ENCODE measurements around the gene RBPJ. TPM values are rescaled to one million over a fixed set of nuclear protein-coding genes. Genes with fewer than 3 reads are reported as not detected.

Gene RBPJ
- total RNA-seq, 6 experiments from 2014 or later: 60.9 to 71.7 (median 69.0) TPM

DNA sequence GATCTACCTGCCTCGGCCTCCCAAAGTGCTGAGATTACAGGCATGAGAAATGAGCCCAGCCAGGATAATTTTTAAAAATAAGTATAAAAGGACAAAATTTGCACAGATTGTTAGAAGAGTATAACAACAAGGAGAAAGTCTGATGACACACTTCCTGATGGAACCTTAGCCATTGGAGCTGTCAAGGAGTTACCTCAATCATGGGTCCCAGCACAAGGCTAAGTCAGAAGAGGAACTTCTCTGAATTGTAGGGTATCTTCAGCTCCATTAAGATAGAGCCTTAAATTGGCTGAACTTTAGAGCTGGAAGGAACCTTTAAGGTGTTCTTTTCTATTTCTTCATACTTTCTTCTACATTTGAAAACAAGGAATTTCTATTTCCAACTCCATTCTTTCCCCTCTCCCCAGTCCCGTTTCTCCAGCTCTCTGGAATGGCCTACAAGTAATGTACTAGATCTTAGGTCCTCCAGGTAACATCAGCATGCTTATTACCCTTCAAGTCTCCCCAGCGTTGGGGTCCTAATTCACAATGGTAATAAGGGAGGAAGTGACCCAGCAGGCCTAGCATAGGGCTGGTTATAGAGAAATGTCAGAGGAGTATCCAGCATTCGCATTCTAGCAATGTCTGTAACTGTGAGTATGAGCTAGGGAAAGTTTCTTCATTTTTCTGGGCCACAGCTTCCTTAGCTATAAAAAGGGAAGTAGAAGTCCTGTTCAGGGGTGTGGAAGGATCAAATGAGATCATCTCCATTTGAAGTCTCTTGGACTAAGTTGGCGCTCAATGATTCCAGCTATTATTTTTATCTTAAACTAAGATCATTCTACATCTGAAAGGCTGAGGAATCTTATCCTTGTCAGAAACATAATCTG lies 18.5 kb upstream of the RBPJ start:
- TF ChIP-seq, protein P1, sequence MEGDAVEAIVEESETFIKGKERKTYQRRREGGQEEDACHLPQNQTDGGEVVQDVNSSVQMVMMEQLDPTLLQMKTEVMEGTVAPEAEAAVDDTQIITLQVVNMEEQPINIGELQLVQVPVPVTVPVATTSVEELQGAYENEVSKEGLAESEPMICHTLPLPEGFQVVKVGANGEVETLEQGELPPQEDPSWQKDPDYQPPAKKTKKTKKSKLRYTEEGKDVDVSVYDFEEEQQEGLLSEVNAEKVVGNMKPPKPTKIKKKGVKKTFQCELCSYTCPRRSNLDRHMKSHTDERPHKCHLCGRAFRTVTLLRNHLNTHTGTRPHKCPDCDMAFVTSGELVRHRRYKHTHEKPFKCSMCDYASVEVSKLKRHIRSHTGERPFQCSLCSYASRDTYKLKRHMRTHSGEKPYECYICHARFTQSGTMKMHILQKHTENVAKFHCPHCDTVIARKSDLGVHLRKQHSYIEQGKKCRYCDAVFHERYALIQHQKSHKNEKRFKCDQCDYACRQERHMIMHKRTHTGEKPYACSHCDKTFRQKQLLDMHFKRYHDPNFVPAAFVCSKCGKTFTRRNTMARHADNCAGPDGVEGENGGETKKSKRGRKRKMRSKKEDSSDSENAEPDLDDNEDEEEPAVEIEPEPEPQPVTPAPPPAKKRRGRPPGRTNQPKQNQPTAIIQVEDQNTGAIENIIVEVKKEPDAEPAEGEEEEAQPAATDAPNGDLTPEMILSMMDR (IDR thresholded peaks at IDR 0.05): no peak
- peaks cover 34% of the 10 kb centered on the region for H3K4me1 Mint-ChIP-seq (ENCODE audit: low read depth)
- H3K27me3 Mint-ChIP-seq (ENCODE audit: insufficient read depth): no peaks in the 10 kb centered on the region
- DNase-seq: no peak
- no peak overlapping the region for H3K4me3 Mint-ChIP-seq
- H3K9me3 Mint-ChIP-seq: no peaks in the 10 kb centered on the region
- H3K36me3 Mint-ChIP-seq (ENCODE audit: low read depth): no peaks in the 10 kb centered on the region
- no peak overlapping the region for H3K27ac Mint-ChIP-seq

DNA sequence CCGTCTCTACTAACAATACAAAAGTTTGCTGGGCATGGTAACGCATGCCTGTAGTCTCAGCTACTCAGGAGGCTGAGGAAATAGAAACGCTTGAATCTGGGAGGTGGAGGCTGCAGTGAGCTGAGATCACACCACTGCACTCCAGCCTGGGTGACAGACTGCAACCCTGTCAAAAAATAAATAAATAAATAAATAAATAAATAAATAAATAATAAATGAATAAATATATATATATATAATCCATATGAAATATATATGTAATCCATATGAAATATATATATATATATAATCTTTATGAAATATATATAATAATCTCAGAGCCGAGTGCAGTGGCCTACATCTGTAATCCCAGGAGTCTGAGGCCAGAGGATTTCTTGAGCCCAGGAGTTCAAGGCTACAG lies 17.8 kb upstream of the RBPJ start:
- no peaks in the 10 kb centered on the region for H3K36me3 Mint-ChIP-seq (ENCODE audit: low read depth)
- H3K27ac Mint-ChIP-seq: no peak overlapping the region
- H3K4me3 Mint-ChIP-seq: no peak overlapping the region
- DNase-seq: no peak
- H3K9me3 Mint-ChIP-seq: no peaks in the 10 kb centered on the region
- TF ChIP-seq, protein P1 (IDR thresholded peaks at IDR 0.05): no peak
- H3K4me1 Mint-ChIP-seq (ENCODE audit: low read depth): peaks cover 27% of the 10 kb centered on the region
- no peaks in the 10 kb centered on the region for H3K27me3 Mint-ChIP-seq (ENCODE audit: insufficient read depth)

DNA sequence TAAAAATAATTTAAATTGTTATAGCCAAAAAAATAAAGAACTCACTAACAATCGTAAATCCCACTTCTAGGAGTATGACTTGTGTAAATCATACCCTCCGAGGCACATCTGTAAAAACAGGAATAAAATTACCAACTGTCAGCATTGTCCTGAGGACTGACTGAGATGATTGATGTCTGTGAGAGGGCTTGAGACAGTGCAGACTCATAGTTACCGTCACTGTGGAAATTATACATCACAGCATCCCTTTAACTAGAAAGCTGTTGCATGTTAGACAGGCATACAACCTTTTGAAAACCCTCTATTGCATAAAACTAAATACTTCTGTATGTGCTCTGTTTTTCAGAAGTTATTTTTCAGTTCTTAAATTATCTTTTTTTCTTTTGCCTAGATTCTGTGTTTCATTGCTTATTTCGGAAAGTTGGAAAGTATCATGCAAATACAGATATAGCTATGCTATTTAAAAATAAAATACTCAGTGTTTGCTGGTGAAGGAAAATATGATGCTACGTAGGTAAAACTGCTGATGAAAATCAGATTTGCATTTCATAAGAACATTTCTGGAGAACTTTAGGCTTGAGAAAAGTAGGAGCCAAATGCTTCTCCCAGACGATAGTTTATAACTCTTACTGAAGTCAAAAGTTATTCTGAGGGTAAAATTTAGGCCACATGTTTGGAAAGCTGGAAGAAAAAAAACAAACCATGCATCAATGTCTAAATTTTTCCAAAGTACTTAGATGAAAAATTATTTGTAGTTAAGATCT lies 13.6 kb upstream of the RBPJ start:
- DNase-seq: no peak
- no peaks in the 10 kb centered on the region for H3K4me1 Mint-ChIP-seq (ENCODE audit: low read depth)
- H3K36me3 Mint-ChIP-seq (ENCODE audit: low read depth): no peaks in the 10 kb centered on the region
- no peak overlapping the region for H3K27ac Mint-ChIP-seq
- TF ChIP-seq, protein P1 (IDR thresholded peaks at IDR 0.05): no peak
- H3K27me3 Mint-ChIP-seq (ENCODE audit: insufficient read depth): no peaks in the 10 kb centered on the region
- H3K9me3 Mint-ChIP-seq: no peaks in the 10 kb centered on the region
- H3K4me3 Mint-ChIP-seq: no peak overlapping the region

DNA sequence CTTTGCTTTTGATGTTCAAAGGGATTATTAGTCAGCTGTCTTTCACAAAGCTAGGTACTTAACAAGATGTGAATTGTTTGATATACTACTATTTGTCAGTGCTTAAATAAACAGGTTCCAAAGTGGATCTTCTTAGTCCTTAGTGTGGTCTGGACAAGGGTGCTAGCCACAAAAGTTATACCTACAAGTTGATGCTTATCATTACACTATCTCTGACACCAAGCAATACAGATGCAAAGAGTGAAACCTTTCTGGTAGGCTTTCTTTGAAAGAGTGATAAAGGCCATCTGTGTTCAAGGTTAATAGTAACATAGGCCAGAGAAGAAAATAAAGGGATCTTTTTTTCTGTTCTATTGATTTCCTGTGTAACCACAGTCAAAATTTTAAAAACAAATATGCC lies 12.2 kb upstream of the RBPJ start:
- TF ChIP-seq, protein P1 (IDR thresholded peaks at IDR 0.05): no peak
- Mint-ChIP-seq H3K9me3 (no peaks in the 10 kb centered on the region), H3K27ac (no peak overlapping the region), H3K4me3 (no peak overlapping the region), H3K36me3 (ENCODE audit: low read depth) (no peaks in the 10 kb centered on the region), H3K27me3 (ENCODE audit: insufficient read depth) (no peaks in the 10 kb centered on the region), H3K4me1 (ENCODE audit: low read depth) (no peaks in the 10 kb centered on the region)
- no peak for DNase-seq

DNA sequence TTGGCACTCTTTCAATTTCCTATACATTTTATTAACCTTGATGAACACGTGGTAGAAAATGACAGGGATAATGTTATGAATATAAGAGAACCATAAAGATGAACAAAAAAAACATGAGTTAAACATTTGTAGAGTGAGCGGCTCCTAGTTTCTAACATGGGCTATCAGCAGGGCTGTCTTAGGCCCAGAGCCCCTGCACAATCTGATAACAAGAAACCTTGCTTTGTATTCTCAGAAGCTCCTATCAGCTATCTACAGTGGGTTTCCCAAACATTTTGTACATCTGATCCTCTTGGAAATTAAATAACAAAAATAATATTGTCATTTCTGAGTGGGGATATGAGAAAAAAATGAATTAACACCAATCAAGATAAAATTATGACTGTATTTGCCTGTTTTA lies 10.6 kb upstream of the RBPJ start:
- no peak overlapping the region for H3K4me3 Mint-ChIP-seq
- no peaks in the 10 kb centered on the region for H3K27me3 Mint-ChIP-seq (ENCODE audit: insufficient read depth)
- peaks cover 11% of the 10 kb centered on the region for H3K9me3 Mint-ChIP-seq
- H3K27ac Mint-ChIP-seq: no peak overlapping the region
- H3K36me3 Mint-ChIP-seq (ENCODE audit: low read depth): peaks cover 9% of the 10 kb centered on the region
- no peaks in the 10 kb centered on the region for H3K4me1 Mint-ChIP-seq (ENCODE audit: low read depth)
- TF ChIP-seq, protein P1 (IDR thresholded peaks at IDR 0.05): no peak
- no peak for DNase-seq
